ENCODE data around the gene METTL26.

Gene METTL26

GRCh38 chr16:674968-675883 lies 39.1 kb upstream of the METTL26 start, which contains the start of gene RHBDL1:
RHBDL1 (plus strand) TSS chr16:675671; CDS start chr16:675791, 120 bp downstream.
- DNase-seq (ENCODE audit: low spot score), result no peak

GRCh38 chr16:674214-674881 lies 38.2 kb upstream of the METTL26 start:
- DNase-seq (ENCODE audit: low spot score), result no peak

- DNase-seq (ENCODE audit: low spot score), result no peak
Observed at GRCh38 chr16:673399-673991, 37.4 kb upstream of the METTL26 start.

- DNase-seq (ENCODE audit: low spot score), result no peak
Observed at GRCh38 chr16:672851-673250, 36.7 kb upstream of the METTL26 start.

GRCh38 chr16:672371-672770 lies 36.3 kb upstream of the METTL26 start:
- no peak for DNase-seq (ENCODE audit: low spot score)

- DNase-seq (ENCODE audit: low spot score), result no peak
Observed at GRCh38 chr16:671353-672131, 35.4 kb upstream of the METTL26 start.

- DNase-seq (ENCODE audit: low spot score), result no peak
Observed at GRCh38 chr16:670485-671352, 34.6 kb upstream of the METTL26 start.

GRCh38 chr16:669666-670065 lies 33.6 kb upstream of the METTL26 start:
- DNase-seq (ENCODE audit: low spot score), result no peak

GRCh38 chr16:668519-669171 lies 32.5 kb upstream of the METTL26 start:
- DNase-seq (ENCODE audit: low spot score), result peak; percentile 16

- DNase-seq (ENCODE audit: low spot score), result peak; percentile 93
Observed at GRCh38 chr16:667780-668518, 31.8 kb upstream of the METTL26 start, which contains the start of gene RHOT2. RHOT2 (plus strand) TSS chr16:668132; CDS start chr16:668200, 68 bp downstream.

GRCh38 chr16:667113-667779 lies 31.1 kb upstream of the METTL26 start:
- DNase-seq (ENCODE audit: low spot score), result no peak

- DNase-seq (ENCODE audit: low spot score), result no peak
Observed at GRCh38 chr16:666572-666971, 30.5 kb upstream of the METTL26 start.

- no peak for DNase-seq (ENCODE audit: low spot score)
Observed at GRCh38 chr16:662597-662996, 26.5 kb upstream of the METTL26 start.

- DNase-seq (ENCODE audit: low spot score), result no peak
Observed at GRCh38 chr16:662095-662494, 26.0 kb upstream of the METTL26 start.

GRCh38 chr16:661184-661821 lies 25.2 kb upstream of the METTL26 start:
- no peak for DNase-seq (ENCODE audit: low spot score)

GRCh38 chr16:660459-661183 lies 24.5 kb upstream of the METTL26 start:
- DNase-seq (ENCODE audit: low spot score), result peak; percentile 87

GRCh38 chr16:660132-660458 lies 24.0 kb upstream of the METTL26 start:
- no peak for DNase-seq (ENCODE audit: low spot score)

- DNase-seq (ENCODE audit: low spot score), result no peak
Observed at GRCh38 chr16:659618-660017, 23.5 kb upstream of the METTL26 start.

Data from hematopoietic multipotent progenitor cell treated with erythropoietin and hydrocortisone succinate and interleukin-3 and kit ligand, for 15 days (in vitro differentiated cells).